ENCODE data around the gene AP3D1.

- TF ChIP-seq CTCF (IDR thresholded peaks at IDR 0.05) (no peak), POLR2AphosphoS5 (IDR thresholded peaks at IDR 0.05) (no peak)
Observed at GRCh38 chr19:2129892-2130770, 21.2 kb downstream of the AP3D1 start.

All from transverse colon (tissue), 4 donors.